Uterus (tissue), 2 donors: ENCODE measurements around the gene DACT1.

Experiments
- CTCF ChIP-seq, 4 experiments: fragments of 200-600 bp in 2 of 4; fragments of 450-650 bp in 2 of 4; sonication (generic) in 2 of 4; IDR thresholded peaks; one replicate each; pipeline ENCODE4 v1.5.1; 2016 to 2019; ENCODE audit warnings: antibody characterized with exemption in 4 of 4, mild to moderate bottlenecking in 2 of 4, moderate library complexity in 1 of 4
- POLR2A ChIP-seq, 2 donors: fragments of 450-650 bp; IDR thresholded peaks; one replicate each; pipeline ENCODE4 v1.6.1; 2016; ENCODE audit warnings: antibody characterized with exemption in 2 of 2, mild to moderate bottlenecking in 1 of 2, moderate library complexity in 1 of 2

GRCh38 chr14:58598028-58598803, 39.5 kb upstream of the DACT1 start:
- TF ChIP-seq POLR2A (IDR thresholded peaks at IDR 0.05) = no peak
- TF ChIP-seq CTCF (IDR thresholded peaks at IDR 0.05) = no peak
